ENCODE data around the gene GALNT1. TPM values are rescaled to one million over a fixed set of nuclear protein-coding genes. Genes with fewer than 3 reads are reported as not detected.

The GALNT1 gene
- total and polyA plus RNA-seq, 9 donors = 20.0 to 60.2 (median 40.4) TPM

- WGBS, 3 donors = 20 to 25% (median 23%) methylated on average over 5 of the region's 5 CpGs
- no peak for DNase-seq
- TF ChIP-seq POLR2A (IDR thresholded peaks at IDR 0.05) = no peak
- TF ChIP-seq CTCF (IDR thresholded peaks at IDR 0.05) = peak in 2 of 3 donors; percentile 25 to 33
- TF ChIP-seq EP300 (IDR thresholded peaks at IDR 0.05) = no peak
- H3K4me1 ChIP-seq (ENCODE audit: insufficient read depth) = no peaks in the 10 kb centered on the region
- no peaks in the 10 kb centered on the region for H3K36me3 ChIP-seq
- H3K4me3 ChIP-seq = no peak overlapping the region
- no peaks in the 10 kb centered on the region for H3K9me3 ChIP-seq
- no peaks in the 10 kb centered on the region for H3K27me3 ChIP-seq
- no peak overlapping the region for H3K27ac ChIP-seq
- intact Hi-C loops (cut with DNase I) = no loop called here
These were observed 175.1 kb downstream of the GALNT1 start for GRCh38 chr18:35756506-35757117.

Small RNAs within 50 kb of the gene (microRNA-seq; reads per million reads assigned to microRNA genes)
- 0 reads per million in 3 donors for gene MIR3975

Other genes starting within 250 kb of the GALNT1 start
- gene ZNF24, start 237.3 kb upstream of the GALNT1 start, total RNA-seq = 10 to 100 TPM; 27.1 to 64.8 (median 48.7) TPM
- gene ZNF24, start 237.3 kb upstream of the GALNT1 start, polyA plus RNA-seq = 10 to 100 TPM; 18.7 to 26.6 TPM
- gene ZNF396, start 204.4 kb upstream of the GALNT1 start, total RNA-seq = 1 to 10 TPM in 6 of 7 donors, under 1 TPM in 1; 0.83 to 2.9 (median 1.7) TPM
- 1 to 10 TPM in 1 of 2 donors, under 1 TPM in 1; 0.84 to 1.5 TPM for gene ZNF396, start 204.4 kb upstream of the GALNT1 start, polyA plus RNA-seq
- gene INO80C, start 83.8 kb upstream of the GALNT1 start, total RNA-seq = 10 to 100 TPM in 2 of 7 donors, 1 to 10 TPM in 5; 1.8 to 12.7 (median 8.1) TPM
- 10 to 100 TPM; 13.7 to 13.9 TPM for gene INO80C, start 83.8 kb upstream of the GALNT1 start, polyA plus RNA-seq